Activated T-cell treated with anti-CD3 and anti-CD28 coated beads, Interleukin-2, amount 50 U/mL, for 48 hours (primary cell): Measurements from ENCODE around the gene BMP6.
"Not testable (repeated sequence)": the region's sequence is repeated elsewhere in the genome, so short reads cannot be mapped to it uniquely, and the experiment has no call there.

Source experiments
- DNase-seq, 2 experiments: peaks; one replicate each; pipeline ENCODE4 v3.0.0-alpha.2; 2020

The BMP6 gene

GRCh38 chr6:7888587-7889357, 162.9 kb downstream of the BMP6 start:
- DNase-seq, result no peak

- DNase-seq, result no peak
These were observed 165.4 kb downstream of the BMP6 start for GRCh38 chr6:7891078-7891872.

GRCh38 chr6:7892367-7892766, 166.5 kb downstream of the BMP6 start:
- not testable (repeated sequence) for DNase-seq

- DNase-seq, result no peak
These were observed 167.4 kb downstream of the BMP6 start for GRCh38 chr6:7893342-7893741.

- DNase-seq, result no peak
These were observed 168.6 kb downstream of the BMP6 start for GRCh38 chr6:7894262-7895124.

GRCh38 chr6:7895125-7895423, 169.2 kb downstream of the BMP6 start:
- no peak for DNase-seq

- DNase-seq, result no peak
These were observed 170.6 kb downstream of the BMP6 start for GRCh38 chr6:7896465-7896987.

GRCh38 chr6:7897461-7898192, 171.7 kb downstream of the BMP6 start:
- DNase-seq, result no peak

GRCh38 chr6:7898193-7898586, 172.3 kb downstream of the BMP6 start:
- DNase-seq, result not testable (repeated sequence)

- no peak for DNase-seq
These were observed 173.4 kb downstream of the BMP6 start for GRCh38 chr6:7899101-7899888.

- no peak for DNase-seq
These were observed 174.0 kb downstream of the BMP6 start for GRCh38 chr6:7899889-7900213.

- DNase-seq, result no peak
These were observed 174.7 kb downstream of the BMP6 start for GRCh38 chr6:7900621-7901020.

- no peak for DNase-seq
These were observed 175.2 kb downstream of the BMP6 start for GRCh38 chr6:7901056-7901455.

- DNase-seq, result no peak
These were observed 175.9 kb downstream of the BMP6 start for GRCh38 chr6:7901780-7902179.

- DNase-seq, result no peak
These were observed 176.3 kb downstream of the BMP6 start for GRCh38 chr6:7902221-7902620.

- DNase-seq, result no peak
These were observed 177.0 kb downstream of the BMP6 start for GRCh38 chr6:7902867-7903266.

- no peak for DNase-seq
These were observed 177.8 kb downstream of the BMP6 start for GRCh38 chr6:7903673-7904072.

GRCh38 chr6:7904654-7905319, 178.9 kb downstream of the BMP6 start:
- no peak for DNase-seq

GRCh38 chr6:7905416-7905815, 179.5 kb downstream of the BMP6 start:
- no peak for DNase-seq

- DNase-seq, result no peak
These were observed 180.8 kb downstream of the BMP6 start for GRCh38 chr6:7906741-7907140.

GRCh38 chr6:7907159-7907558, 181.3 kb downstream of the BMP6 start:
- no peak for DNase-seq
